Measurements from ENCODE around the gene SNCA.

SNCA gene

DNA sequence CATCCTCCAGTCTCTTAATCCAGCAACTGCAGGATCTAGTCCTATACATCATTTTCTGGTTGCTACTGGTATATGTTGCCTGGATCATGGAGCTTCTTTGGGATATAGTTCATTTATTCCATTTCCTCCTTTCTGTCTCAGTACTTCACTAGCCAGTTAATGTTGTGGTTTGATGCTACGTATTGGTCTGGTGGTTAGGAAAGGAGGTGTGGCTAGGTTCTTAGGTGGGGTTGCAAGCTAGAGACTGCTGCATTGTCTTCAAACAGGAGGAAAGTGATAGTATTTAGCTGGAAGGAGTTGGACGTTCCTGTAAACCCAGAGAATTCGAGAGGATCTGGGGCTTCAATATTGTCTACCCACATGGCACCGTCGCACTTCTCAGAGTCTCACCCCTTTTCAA, 129.5 kb downstream of the SNCA start:
- DNase-seq (ENCODE audit: low read depth in 2 of 2), result no peak

DNA sequence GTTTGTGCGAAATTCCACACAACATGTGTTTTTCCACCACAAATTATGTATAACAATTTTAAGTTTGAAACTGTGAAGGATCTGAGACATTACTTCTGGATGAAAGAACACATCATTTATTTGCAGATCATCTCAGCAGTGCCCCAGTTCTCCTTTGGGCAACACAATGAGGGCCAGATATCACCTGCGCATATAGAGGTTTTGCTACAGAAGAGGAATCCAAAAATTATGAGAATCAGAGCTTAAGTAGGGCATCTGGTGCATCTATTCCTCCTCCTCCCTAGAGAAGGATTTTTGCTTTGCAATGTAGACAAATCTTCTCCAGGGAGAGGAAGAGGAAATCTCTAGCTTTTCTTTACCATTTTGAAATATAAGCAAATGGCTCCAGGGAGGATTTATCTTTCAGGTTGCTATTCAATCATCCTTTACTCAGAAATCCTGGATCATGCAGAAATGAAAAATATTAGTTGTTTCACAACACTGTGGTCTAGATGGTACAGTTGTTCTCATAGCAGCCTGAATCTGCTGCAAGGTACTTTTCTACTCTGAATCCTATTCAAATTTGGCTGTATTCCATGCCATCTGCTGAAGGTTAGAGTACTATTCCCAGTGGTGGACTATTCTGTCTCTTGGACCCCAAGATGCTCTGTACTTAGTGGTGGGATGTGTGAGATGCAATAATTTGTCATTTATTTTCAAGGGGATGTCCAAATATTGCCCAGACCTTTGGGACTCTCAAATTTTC, 132.1 kb downstream of the SNCA start:
- no peak for DNase-seq (ENCODE audit: low read depth in 2 of 2)

DNA sequence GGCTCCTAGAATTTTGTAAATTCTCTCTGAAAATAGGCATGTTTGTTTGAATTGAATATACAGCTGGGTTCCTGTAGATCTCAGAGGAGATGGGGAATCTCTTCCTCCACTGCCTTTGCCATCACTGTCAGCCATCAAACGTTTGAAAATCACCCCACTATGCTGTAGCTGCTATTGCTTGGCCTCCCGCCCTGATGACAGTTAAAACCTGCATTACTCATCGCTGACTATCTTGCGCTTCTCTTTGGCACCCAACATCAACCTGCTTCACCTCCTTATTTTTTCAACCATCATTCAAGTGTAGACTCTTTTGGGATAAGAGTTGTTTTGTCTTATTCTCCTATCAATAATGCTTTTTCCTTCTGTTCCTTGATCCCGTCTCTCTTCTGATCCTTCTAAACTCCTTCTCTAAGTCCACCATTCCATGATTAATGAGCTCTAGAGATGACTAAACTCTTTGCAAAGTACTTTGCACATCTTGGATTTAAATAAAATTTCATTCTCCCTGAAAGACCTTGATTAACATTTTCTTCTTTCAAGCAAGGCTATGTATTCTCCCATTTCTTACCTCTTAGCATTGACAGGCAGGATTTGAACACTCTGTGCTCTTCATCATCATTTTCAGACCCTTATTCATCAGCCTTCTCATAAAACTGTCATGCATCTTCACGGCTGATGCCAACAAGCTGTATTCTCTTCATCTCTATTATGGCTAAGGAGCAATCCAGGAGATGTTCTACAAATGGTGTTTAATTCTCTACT, 133.0 kb downstream of the SNCA start:
- DNase-seq (ENCODE audit: low read depth in 2 of 2), result no peak

DNA sequence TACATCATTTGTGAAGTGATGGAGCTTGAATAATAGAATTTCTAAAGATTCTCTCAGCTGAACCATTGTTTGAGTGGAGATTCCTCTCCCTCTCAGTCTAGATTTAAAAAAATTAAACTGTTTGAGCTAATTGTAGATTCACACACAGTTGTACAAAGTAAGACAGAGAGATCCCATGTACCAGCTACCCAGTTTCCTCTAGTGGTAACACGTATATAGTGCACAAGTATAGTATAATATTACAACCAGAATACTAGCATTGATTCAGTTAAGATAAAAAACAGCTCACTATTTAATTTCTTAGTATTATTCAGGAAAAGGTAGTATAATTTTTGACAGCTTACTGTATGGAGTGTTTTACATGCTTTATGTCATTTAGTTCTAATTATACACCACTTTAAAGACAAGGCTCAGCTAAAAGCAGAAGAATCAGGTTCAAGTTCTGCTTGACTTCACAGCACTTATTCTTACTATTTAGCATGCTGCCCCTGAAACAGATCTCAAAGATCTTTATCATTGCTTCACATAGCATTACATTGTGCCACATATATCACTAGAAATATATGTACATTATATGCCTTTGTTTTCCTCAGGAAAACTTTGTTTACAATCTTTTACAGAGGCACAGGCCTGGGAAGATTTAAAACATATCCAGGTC, 136.1 kb downstream of the SNCA start:
- no peak for DNase-seq (ENCODE audit: low read depth in 2 of 2)

DNA sequence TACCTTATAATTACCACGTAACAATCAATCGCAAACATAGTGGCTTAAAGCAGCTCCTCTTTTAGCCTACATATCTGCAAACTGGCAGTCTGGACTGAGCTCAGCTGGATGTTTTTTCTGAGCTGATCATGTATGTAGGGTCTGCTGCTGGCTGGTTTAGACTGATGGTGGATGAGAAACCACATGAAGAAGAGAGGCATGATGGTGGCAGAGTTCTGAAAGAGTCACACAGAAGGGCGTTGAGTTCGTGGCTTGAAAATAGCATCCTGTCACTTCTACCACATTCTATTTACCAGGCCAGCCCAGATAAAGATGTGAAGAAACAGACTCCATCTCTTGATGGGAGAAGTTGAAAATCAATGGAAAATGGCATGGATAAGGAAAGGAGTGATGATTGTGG, 151.3 kb downstream of the SNCA start:
- DNase-seq (ENCODE audit: low read depth in 2 of 2), result no peak

DNA sequence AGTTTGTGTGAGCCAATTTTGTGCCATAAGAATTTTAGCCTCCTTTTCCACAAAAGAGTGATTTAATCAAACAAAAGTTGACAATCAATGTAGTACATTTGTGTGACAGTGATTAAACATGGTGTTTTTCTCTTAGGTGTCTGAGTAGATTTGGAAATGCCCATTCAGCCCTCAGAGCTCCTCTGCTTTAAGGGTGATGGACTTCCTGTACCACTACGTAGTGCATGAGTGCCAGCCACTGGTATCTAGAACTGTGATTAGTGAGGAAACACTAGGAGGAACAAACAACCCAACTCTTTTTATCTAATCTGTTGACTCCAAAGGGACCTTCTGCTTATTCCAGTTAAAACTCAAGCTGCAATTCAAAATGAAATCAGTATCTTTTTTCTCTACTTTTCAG, 151.7 kb downstream of the SNCA start:
- no peak for DNase-seq (ENCODE audit: low read depth in 2 of 2)

DNA sequence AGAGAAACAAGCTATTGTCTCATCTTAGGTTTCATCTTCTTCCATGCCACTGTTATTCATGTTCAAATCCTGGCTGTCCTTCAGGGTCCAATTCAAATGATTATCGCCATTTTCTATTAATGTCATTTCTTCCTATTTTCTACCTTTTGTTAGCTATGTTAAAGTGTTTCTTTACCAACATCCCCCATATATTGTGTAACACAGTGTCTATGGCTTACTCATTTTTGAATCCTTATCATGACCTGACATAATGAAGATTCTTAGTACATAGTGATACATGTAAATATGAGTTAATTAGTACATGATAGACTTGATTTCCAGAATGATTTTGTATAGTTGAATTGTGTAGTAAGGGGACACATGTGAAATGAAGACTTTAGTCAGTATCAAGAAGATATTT, 152.4 kb downstream of the SNCA start:
- DNase-seq (ENCODE audit: low read depth in 2 of 2), result no peak

DNA sequence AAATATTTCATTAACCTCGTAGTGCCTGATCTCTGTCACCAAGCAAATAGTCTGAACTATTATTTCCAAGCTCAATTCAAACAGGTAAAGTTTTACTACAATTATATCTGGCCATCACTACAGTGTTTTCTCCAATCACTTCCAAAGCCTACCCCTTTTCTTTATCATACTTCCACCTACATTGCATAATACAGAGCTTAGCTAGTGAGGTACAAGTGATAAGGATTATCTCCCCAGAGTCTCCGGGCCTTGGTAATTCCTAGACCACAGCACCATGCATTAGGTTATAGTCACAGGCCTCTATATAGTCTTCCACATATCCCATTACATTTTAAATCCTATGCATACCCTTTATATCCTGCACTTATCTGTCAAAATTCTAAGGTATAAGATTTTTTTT, 154.2 kb downstream of the SNCA start:
- no peak for DNase-seq (ENCODE audit: low read depth in 2 of 2)

DNA sequence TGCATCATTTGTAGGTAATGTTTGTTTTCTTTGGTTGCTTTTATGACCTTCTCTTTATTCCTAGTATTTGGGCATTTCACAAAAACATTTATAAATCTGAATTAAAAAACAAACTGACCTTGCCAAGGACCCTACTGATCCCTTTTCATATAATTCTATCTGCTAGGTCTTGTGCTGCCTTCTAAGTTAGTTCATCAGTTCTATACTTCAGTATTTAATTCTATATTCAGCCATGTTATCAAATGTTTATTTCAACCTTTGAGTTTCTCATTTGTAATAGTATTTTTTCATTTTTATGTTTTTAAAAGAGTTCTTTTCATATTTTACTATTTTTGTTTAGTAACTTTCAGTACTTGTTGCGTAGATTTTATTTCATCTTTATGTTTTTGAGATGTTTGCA, 155.3 kb downstream of the SNCA start:
- DNase-seq (ENCODE audit: low read depth in 2 of 2), result no peak

DNA sequence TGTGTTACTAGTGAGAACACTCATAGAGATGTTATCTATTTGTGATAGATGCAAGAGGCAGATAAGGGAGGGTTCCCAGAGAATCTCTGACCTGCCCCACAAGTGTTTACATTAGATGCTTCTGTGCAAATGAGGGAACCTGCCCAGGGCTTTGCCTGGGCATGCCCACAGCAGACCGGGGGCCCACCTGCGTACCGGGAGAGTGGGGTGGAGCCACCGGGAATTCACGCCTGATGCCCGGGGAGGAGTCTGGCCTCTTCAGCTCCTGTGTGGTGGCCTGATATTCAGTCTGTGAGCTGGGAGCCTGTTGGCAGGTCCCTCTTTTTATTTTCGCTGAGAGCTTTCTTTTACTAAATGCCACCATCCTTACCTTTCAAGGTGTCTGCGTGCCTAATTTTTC, 155.7 kb downstream of the SNCA start:
- no peak for DNase-seq (ENCODE audit: low read depth in 2 of 2)

DNA sequence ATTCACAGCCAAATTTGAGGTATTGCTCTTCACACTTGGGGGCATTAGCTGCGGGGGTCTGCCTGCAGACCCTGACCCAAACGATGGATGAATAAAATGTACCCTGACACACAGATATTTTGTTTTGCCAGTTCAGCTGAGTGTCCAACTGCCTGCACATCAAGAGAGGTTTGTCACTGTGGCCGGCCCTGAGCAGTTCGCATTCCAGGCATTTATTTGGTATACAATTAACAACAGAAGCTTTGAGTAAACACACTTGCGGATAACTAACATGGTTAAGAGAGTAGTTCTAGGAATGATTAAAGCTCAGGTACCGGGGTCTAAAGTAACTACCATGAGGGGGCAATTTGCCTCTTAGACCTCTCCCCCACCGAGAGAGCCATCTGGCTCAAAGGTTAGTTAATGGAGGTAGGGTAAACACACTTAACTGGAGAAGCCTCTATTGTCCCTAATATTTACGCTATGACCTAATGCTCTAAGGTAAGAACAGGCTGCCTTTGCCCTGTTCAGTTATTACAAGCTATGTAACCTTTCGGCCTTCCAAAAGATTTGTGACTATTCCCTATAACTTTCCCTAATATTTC, 162.0 kb downstream of the SNCA start:
- DNase-seq (ENCODE audit: low read depth in 2 of 2), result no peak
